HepG2 (cell line): ENCODE measurements around the gene ACSM3. TPM values are rescaled to one million over a fixed set of nuclear protein-coding genes. Genes with fewer than 3 reads are reported as not detected.

Source experiments
- ARNT2 ChIP-seq: sonication (generic); formaldehyde crosslinking; IDR thresholded peaks from 2 replicates; pipeline ENCODE4 v1.8.0; 2022; ENCODE audit warnings: mild to moderate bottlenecking, low read depth, missing genetic modification reagents, moderate library complexity
- BORCS8-MEF2B ChIP-seq: sonication (generic); formaldehyde crosslinking; IDR thresholded peaks from 2 replicates; pipeline ENCODE4 v1.8.0; 2022; ENCODE audit warnings: mild to moderate bottlenecking, missing genetic modification reagents
- FOXA1 ChIP-seq, 2 experiments: fragments of 450-650 bp in 1 of 2; sonication (generic) in 1 of 2; formaldehyde crosslinking in 1 of 2; IDR thresholded peaks; 2 replicates each; pipeline versions ENCODE4 v1.4.0 to v1.6.1; 2016 to 2020; ENCODE audit warnings: missing genetic modification reagents in 1 of 2
- FOXM1 ChIP-seq: sonication (generic); formaldehyde crosslinking; IDR thresholded peaks from 2 replicates; pipeline ENCODE4 v1.5.0; 2020; ENCODE audit warnings: missing genetic modification reagents
- NR2C2 ChIP-seq: sonication (generic); formaldehyde crosslinking; IDR thresholded peaks from 2 replicates; pipeline ENCODE4 v1.4.0; 2020; ENCODE audit warnings: missing genetic modification reagents, mild to moderate bottlenecking, moderate library complexity, borderline replicate concordance
- NR2F6 ChIP-seq, 2 experiments: IDR thresholded peaks; 2 replicates each; pipeline ENCODE4 v1.6.1; 2016; ENCODE audit warnings: antibody characterized with exemption in 1 of 2, mild to moderate bottlenecking in 1 of 2
- PAXIP1 ChIP-seq: sonication (generic); formaldehyde crosslinking; conservative IDR thresholded peaks from 2 replicates; pipeline ENCODE4 v1.4.0; 2020; ENCODE audit warnings: mild to moderate bottlenecking, missing genetic modification reagents, moderate library complexity
- PBX3 ChIP-seq: sonication (generic); formaldehyde crosslinking; IDR thresholded peaks from 2 replicates; pipeline ENCODE4 v1.8.1; 2023; ENCODE audit warnings: missing genetic modification reagents, inconsistent platforms, borderline replicate concordance
- PTBP1 ChIP-seq: fragments of 200-400 bp; formaldehyde crosslinking; IDR thresholded peaks from 2 replicates; pipeline ENCODE4 v1.6.1; 2018; ENCODE audit warnings: low read length, low read depth; ENCODE audit not compliant: poor library complexity, severe bottlenecking
- SALL1 ChIP-seq: sonication (generic); formaldehyde crosslinking; IDR thresholded peaks from 2 replicates; pipeline ENCODE4 v1.8.0; 2022; ENCODE audit warnings: mild to moderate bottlenecking, missing genetic modification reagents
- SIX1 ChIP-seq: sonication (generic); formaldehyde crosslinking; IDR thresholded peaks from 2 replicates; pipeline ENCODE4 v1.4.0; 2020; ENCODE audit warnings: missing genetic modification reagents, borderline replicate concordance
- STAG1 ChIP-seq: sonication (generic); formaldehyde crosslinking; IDR thresholded peaks from 2 replicates; pipeline ENCODE4 v1.4.0; 2020; ENCODE audit warnings: missing genetic modification reagents
- ZBTB2 ChIP-seq: sonication (generic); formaldehyde crosslinking; IDR thresholded peaks from 2 replicates; pipeline ENCODE4 v1.8.0; 2022; ENCODE audit warnings: low read depth, missing genetic modification reagents
- ZFAT ChIP-seq: sonication (generic); formaldehyde crosslinking; conservative IDR thresholded peaks from 2 replicates; pipeline ENCODE4 v1.8.1; 2023; ENCODE audit warnings: missing genetic modification reagents, inconsistent platforms
- ZNF263 ChIP-seq: sonication (generic); formaldehyde crosslinking; IDR thresholded peaks from 2 replicates; pipeline ENCODE4 v1.4.0; 2020; ENCODE audit warnings: missing genetic modification reagents
- ZNF558 ChIP-seq: sonication (generic); formaldehyde crosslinking; IDR thresholded peaks from 2 replicates; pipeline ENCODE4 v1.9.0; 2022; ENCODE audit warnings: mild to moderate bottlenecking, missing genetic modification reagents, borderline replicate concordance
- ZNF629 ChIP-seq: sonication (generic); formaldehyde crosslinking; conservative IDR thresholded peaks from 2 replicates; pipeline ENCODE4 v1.5.0; 2020; ENCODE audit warnings: missing genetic modification reagents
- ZNF816 ChIP-seq: sonication (generic); formaldehyde crosslinking; IDR thresholded peaks from 2 replicates; pipeline ENCODE4 v1.8.0; 2022; ENCODE audit warnings: missing genetic modification reagents, mild to moderate bottlenecking, borderline replicate concordance
- ZNF883 ChIP-seq: sonication (generic); formaldehyde crosslinking; IDR thresholded peaks from 2 replicates; pipeline ENCODE4 v1.5.1; 2020; ENCODE audit warnings: mild to moderate bottlenecking, missing genetic modification reagents; ENCODE audit errors: not compliant biosample characterization
- polyA plus RNA-seq, 8 experiments: library from polyadenylated mRNA; depleted of rRNA in 3 of 8; stranded (reverse) in 7 of 8; unstranded in 1 of 8; fragments of >200 nt; fragmentation: Illumina TruSeq in 4 of 8; extraction: Trizol in 4 of 8; gene quantifications; 2 replicates each; pipeline versions ENCODE4 v1.2.1 to v1.2.3, GENCODE V29; 2011 to 2016; ENCODE audit warnings: low read depth in 4 of 8, missing spikeins in 1 of 8, mixed read lengths in 1 of 8; ENCODE audit not compliant: insufficient read depth in 1 of 8
- total RNA-seq, 5 experiments: library from RNA; depleted of rRNA; stranded (reverse); fragments of >200 nt; fragmentation: Illumina TruSeq; extraction: Trizol; gene quantifications; 2 replicates each; pipeline ENCODE4 v1.2.3, GENCODE V29; 2016; ENCODE audit warnings: low read depth in 1 of 5
- TF ChIP-seq, protein P1 (sequence below): sonication (generic); formaldehyde crosslinking; IDR thresholded peaks from 2 replicates; pipeline ENCODE4 v1.4.0; 2020; ENCODE audit warnings: mild to moderate bottlenecking, missing genetic modification reagents
- TF ChIP-seq, protein P2 (sequence below): sonication (generic); formaldehyde crosslinking; IDR thresholded peaks from 2 replicates; pipeline ENCODE4 v1.4.0; 2020; ENCODE audit warnings: missing genetic modification reagents

Gene ACSM3
- total and polyA plus RNA-seq, 2 of the 13 experiments (the other 11 are each of a cell fraction or from before 2014, with no cell fraction given) = 74.0 to 108 TPM

GRCh38 chr16:20774703-20775362, 11.0 kb downstream of the ACSM3 start (continued):
- TF ChIP-seq ZNF558 (CRISPR knock-in tag) (0 out of 2 replicates have a peak, but pooled peaks have one; percentile 33), PTBP1 (no peak), NR2C2 (CRISPR knock-in tag) (no peak), SIX1 (CRISPR knock-in tag) (peak; percentile 21; the same call in 1 of the 2 replicates), STAG1 (CRISPR knock-in tag) (peak; percentile 88), ZNF816 (CRISPR knock-in tag) (no peak), PBX3 (CRISPR knock-in tag) (no peak), ZNF629 (no peak), FOXM1 (CRISPR knock-in tag) (no peak), SALL1 (CRISPR knock-in tag) (peak; percentile 60), BORCS8-MEF2B (CRISPR knock-in tag) (no peak), ZBTB2 (CRISPR knock-in tag) (no peak), ZNF883 (CRISPR knock-in tag) (peak; percentile 83), ZNF263 (CRISPR knock-in tag) (no peak), PAXIP1 (CRISPR knock-in tag) (no peak), ARNT2 (CRISPR knock-in tag) (no peak), ZFAT (CRISPR knock-in tag) (no peak), FOXA1 (IDR thresholded peaks at IDR 0.05) (no peak), FOXA1 (CRISPR knock-in tag; IDR thresholded peaks at IDR 0.05) (peak; percentile 27; the same call in 1 of the 2 replicates), NR2F6 (IDR thresholded peaks at IDR 0.05) (no peak), NR2F6 (CRISPR knock-in tag; IDR thresholded peaks at IDR 0.05) (no peak)
- TF ChIP-seq, protein P1, sequence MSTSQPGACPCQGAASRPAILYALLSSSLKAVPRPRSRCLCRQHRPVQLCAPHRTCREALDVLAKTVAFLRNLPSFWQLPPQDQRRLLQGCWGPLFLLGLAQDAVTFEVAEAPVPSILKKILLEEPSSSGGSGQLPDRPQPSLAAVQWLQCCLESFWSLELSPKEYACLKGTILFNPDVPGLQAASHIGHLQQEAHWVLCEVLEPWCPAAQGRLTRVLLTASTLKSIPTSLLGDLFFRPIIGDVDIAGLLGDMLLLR = no peak
- TF ChIP-seq, protein P2, sequence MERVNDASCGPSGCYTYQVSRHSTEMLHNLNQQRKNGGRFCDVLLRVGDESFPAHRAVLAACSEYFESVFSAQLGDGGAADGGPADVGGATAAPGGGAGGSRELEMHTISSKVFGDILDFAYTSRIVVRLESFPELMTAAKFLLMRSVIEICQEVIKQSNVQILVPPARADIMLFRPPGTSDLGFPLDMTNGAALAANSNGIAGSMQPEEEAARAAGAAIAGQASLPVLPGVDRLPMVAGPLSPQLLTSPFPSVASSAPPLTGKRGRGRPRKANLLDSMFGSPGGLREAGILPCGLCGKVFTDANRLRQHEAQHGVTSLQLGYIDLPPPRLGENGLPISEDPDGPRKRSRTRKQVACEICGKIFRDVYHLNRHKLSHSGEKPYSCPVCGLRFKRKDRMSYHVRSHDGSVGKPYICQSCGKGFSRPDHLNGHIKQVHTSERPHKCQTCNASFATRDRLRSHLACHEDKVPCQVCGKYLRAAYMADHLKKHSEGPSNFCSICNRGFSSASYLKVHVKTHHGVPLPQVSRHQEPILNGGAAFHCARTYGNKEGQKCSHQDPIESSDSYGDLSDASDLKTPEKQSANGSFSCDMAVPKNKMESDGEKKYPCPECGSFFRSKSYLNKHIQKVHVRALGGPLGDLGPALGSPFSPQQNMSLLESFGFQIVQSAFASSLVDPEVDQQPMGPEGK = no peak
